Endothelial cell of umbilical vein (primary cell): ENCODE data around the gene AZI2. TPM values are rescaled to one million over a fixed set of nuclear protein-coding genes. Genes with fewer than 3 reads are reported as not detected.

Experiments used
- BruUV-seq: library from RNA; stranded (reverse); fragments of 400-500 nt; replicated peaks from 2 replicates; lab custom pipeline; 2021; lab: Mats Ljungman, UMichigan
- CTCF ChIA-PET: fragments of 300-600, 350-600 bp; sonication (Branson Sonifier 250); formaldehyde crosslinking; loops from one replicate; lab custom pipeline; 2021; ENCODE audit warnings: antibody characterized with exemption, inconsistent platforms; lab: Charles Lee
- POLR2A ChIA-PET: fragments of 300-600, 350-600 bp; sonication (Branson Sonifier 250); formaldehyde crosslinking; loops from one replicate; lab custom pipeline; 2021; ENCODE audit warnings: antibody characterized with exemption, inconsistent platforms; lab: Charles Lee
- DNase-seq: peaks from one replicate; pipeline ENCODE4 v3.0.0-alpha.2; 2011; ENCODE audit warnings: low read depth, low spot score
- FAIRE-seq: peaks from 2 replicates; lab custom pipeline; 2011; peaks lifted over from hg19 to GRCh38; lab: Jason Lieb, UNC
- H2AFZ ChIP-seq: 2 replicates; pipeline ENCODE4 v1.6.0; 2012; ENCODE audit warnings: low read depth, low read length, control low read depth, inconsistent platforms
- H3K27ac ChIP-seq: 2 replicates; pipeline ENCODE4 v1.5.1; 2011; ENCODE audit warnings: low read depth, mild to moderate bottlenecking, control low read depth, low read length, moderate library complexity; ENCODE audit not compliant: insufficient read depth
- H3K27me3 ChIP-seq, 2 experiments: 2 replicates each; pipeline versions ENCODE4 v1.6.0 to v1.6.1; 2011; ENCODE audit warnings: low read length in 2 of 2, mixed read lengths in 1 of 2; ENCODE audit not compliant: control insufficient read depth in 2 of 2, insufficient read depth in 2 of 2
- H3K36me3 ChIP-seq, 2 experiments: 2 replicates in 1 of 2; 3 replicates in 1 of 2; pipeline ENCODE4 v1.5.1; 2011; ENCODE audit warnings: low read length in 2 of 2, mild to moderate bottlenecking in 1 of 2, moderate library complexity in 1 of 2; ENCODE audit not compliant: control insufficient read depth in 2 of 2, insufficient read depth in 2 of 2; ENCODE audit errors: extremely low read depth in 1 of 2
- H3K4me1 ChIP-seq: 3 replicates; pipeline ENCODE4 v1.5.1; 2011; ENCODE audit warnings: mild to moderate bottlenecking, low read length; ENCODE audit not compliant: control insufficient read depth, insufficient read depth; ENCODE audit errors: extremely low read depth
- H3K4me2 ChIP-seq: 2 replicates; pipeline ENCODE4 v1.6.1; 2011; ENCODE audit warnings: low read length, control low read depth, mixed read lengths; ENCODE audit not compliant: insufficient read depth
- H3K4me3 ChIP-seq, 3 experiments: fragments of 200-600 bp in 1 of 3; sonication (generic), shearing (Covaris generic) in 1 of 3; replicated peaks in 1 of 3; 2 replicates each; pipeline ENCODE4 v1.5.1; 2011 to 2016; ENCODE audit warnings: control low read depth in 3 of 3, low read length in 3 of 3, mild to moderate bottlenecking in 2 of 3, inconsistent platforms in 1 of 3, low read depth in 1 of 3, moderate library complexity in 1 of 3; ENCODE audit not compliant: insufficient read depth in 1 of 3
- H3K79me2 ChIP-seq: 2 replicates; pipeline ENCODE4 v1.6.0; 2012; ENCODE audit warnings: low read length, inconsistent platforms; ENCODE audit not compliant: control insufficient read depth, insufficient read depth
- H3K9ac ChIP-seq: replicated peaks from 2 replicates; pipeline ENCODE3; 2011; ENCODE audit warnings: low read length, control low read depth; ENCODE audit not compliant: insufficient read depth; ENCODE audit errors: extremely low read depth
- H3K9me1 ChIP-seq: replicated peaks from 3 replicates; pipeline ENCODE4 v1.6.0; 2011; ENCODE audit warnings: mild to moderate bottlenecking, low read length; ENCODE audit not compliant: control insufficient read depth, insufficient read depth; ENCODE audit errors: extremely low read depth
- H3K9me3 ChIP-seq: replicated peaks from 2 replicates; pipeline ENCODE4 v1.5.1; 2012; ENCODE audit warnings: low read length, inconsistent platforms; ENCODE audit not compliant: control insufficient read depth, insufficient read depth
- H4K20me1 ChIP-seq: replicated peaks from 2 replicates; pipeline ENCODE3; 2011; ENCODE audit warnings: mild to moderate bottlenecking, low read length; ENCODE audit not compliant: control insufficient read depth, insufficient read depth; ENCODE audit errors: extremely low read depth
- CTCF ChIP-seq, 2 donors: IDR thresholded peaks; 1 replicate in 1 of 2; 2 replicates in 1 of 2; pipeline ENCODE4 v1.5.1; 2011; ENCODE audit warnings: low read length in 2 of 2, mild to moderate bottlenecking in 2 of 2, moderate library complexity in 2 of 2, control low read depth in 1 of 2, inconsistent platforms in 1 of 2, low read depth in 1 of 2; ENCODE audit not compliant: insufficient read depth in 1 of 2; ENCODE audit errors: extremely low read depth in 1 of 2
- EZH2 ChIP-seq: IDR thresholded peaks from 2 replicates; pipeline ENCODE4 v1.6.1; 2012; ENCODE audit warnings: borderline replicate concordance, low read depth, mild to moderate bottlenecking, moderate library complexity, low read length, inconsistent platforms; ENCODE audit not compliant: severe bottlenecking
- FOS ChIP-seq: IDR thresholded peaks from 2 replicates; pipeline ENCODE4 v1.6.1; 2011; ENCODE audit warnings: mild to moderate bottlenecking, low read length, moderate library complexity, borderline replicate concordance; ENCODE audit not compliant: insufficient read depth
- GATA2 ChIP-seq: IDR thresholded peaks from 2 replicates; pipeline ENCODE4 v1.7.0; 2011; ENCODE audit warnings: low read depth, mild to moderate bottlenecking, moderate library complexity, mixed read lengths, low read length; ENCODE audit not compliant: insufficient read length, insufficient read depth
- JUN ChIP-seq: IDR thresholded peaks from 2 replicates; pipeline ENCODE4 v1.6.1; 2011; ENCODE audit warnings: borderline replicate concordance, low read depth; ENCODE audit not compliant: insufficient read length, insufficient read depth
- MAX ChIP-seq: IDR thresholded peaks from 2 replicates; pipeline ENCODE4 v1.6.1; 2011; ENCODE audit not compliant: insufficient read depth, insufficient read length
- MYC ChIP-seq: IDR thresholded peaks from one replicate; pipeline ENCODE4 v1.6.1; 2011; ENCODE audit warnings: mild to moderate bottlenecking, low read depth, low read length
- POLR2A ChIP-seq: IDR thresholded peaks from 2 replicates; pipeline ENCODE4 v1.6.1; 2012; ENCODE audit warnings: low read depth, mild to moderate bottlenecking, control low read depth, low read length
- POLR2AphosphoS5 ChIP-seq: IDR thresholded peaks from 2 replicates; pipeline ENCODE4 v1.6.1; 2012; ENCODE audit warnings: low read depth, mild to moderate bottlenecking, control low read depth, low read length, moderate library complexity; ENCODE audit not compliant: insufficient read depth
- dilution Hi-C: fragments of 300-500 bp; cut with MboI; formaldehyde crosslinking; loops from one replicate; pipeline ENCODE4 v1.15.0; 2019; ENCODE audit warnings: low sequenced_read_pairs; ENCODE audit not compliant: extremely low pct_ligation_motif_present
- intact Hi-C: fragments of 100-400 bp; cut with micrococcal nuclease; formaldehyde crosslinking; loops from one replicate; pipeline ENCODE4 v1.10.0; 2022
- polyA plus RNA-seq, 4 experiments: library from polyadenylated mRNA; depleted of rRNA in 3 of 4; stranded (reverse) in 3 of 4; unstranded in 1 of 4; fragments of >200 nt; gene quantifications; 2 replicates each; pipeline versions ENCODE4 v1.2.1 to v1.2.3, GENCODE V29; 2011 to 2012; ENCODE audit warnings: missing spikeins in 1 of 4
- total RNA-seq: library from RNA; stranded (reverse); gene quantifications from 2 replicates; pipeline ENCODE4 v1.2.3, GENCODE V29; 2021

The AZI2 gene
- total and polyA plus RNA-seq, 2 donors (not counting 3 experiments of a cell fraction or from before 2014, with no cell fraction given), result 17.4 to 39.5 TPM

GRCh38 chr3:28320981-28321380 is 27.6 kb downstream of the AZI2 start:
- Histone ChIP-seq H3K27me3 (no peaks in the 10 kb centered on the region), H3K36me3 (peaks cover 2% of the 10 kb centered on the region in 2 experiments), H3K9me1 (no peaks in the 10 kb centered on the region), H3K79me2 (no peaks in the 10 kb centered on the region), H3K9me3 (no peaks in the 10 kb centered on the region), H3K27ac (no peak overlapping the region), H3K4me3 (no peak overlapping the region), H2AFZ (no peak overlapping the region), H3K4me2 (no peak overlapping the region), H3K9ac (no peak overlapping the region), H4K20me1 (no peaks in the 10 kb centered on the region), H3K4me1 (peaks cover 4% of the 10 kb centered on the region)
- dilution Hi-C loops, result no loop called here
- TF ChIP-seq MYC (no peak), POLR2AphosphoS5 (no peak), POLR2A (no peak), GATA2 (no peak), FOS (no peak), EZH2 (no peak), JUN (no peak), CTCF (IDR thresholded peaks at IDR 0.05; ENCODE audit: extremely low read depth in 1 of 2, insufficient read depth in 1 of 2, low read depth in 1 of 2, low read length in 2 of 2) (no peak), MAX (no peak)
- FAIRE-seq, result no peak
- ChIA-PET CTCF (interaction anchor here (1.7 to 2.1 kb wide), 2 partner anchors 15 to 609 kb away, joined by 6 to 21 read pairs; no protein-coding TSS in a partner anchor), POLR2A (no interaction called here)
- intact Hi-C loops, result no loop called here
- no peak for DNase-seq
- BruUV-seq, result no TSS peak
